Keratinocyte (primary cell): ENCODE measurements around the gene STIMATE.

ENCODE experiments used
- EZH2 ChIP-seq: IDR thresholded peaks from one replicate; pipeline ENCODE4 v1.6.1; 2012; ENCODE audit warnings: inconsistent platforms, mild to moderate bottlenecking, low read length, moderate library complexity
- TF ChIP-seq, protein P1 (sequence below), 3 experiments: IDR thresholded peaks in 1 of 3; conservative IDR thresholded peaks in 1 of 3; optimal IDR thresholded peaks in 1 of 3; 2 replicates in 2 of 3; 3 replicates in 1 of 3; pipeline versions ENCODE3 to v1.5.1; 2011; ENCODE audit warnings: low read length in 3 of 3, mild to moderate bottlenecking in 3 of 3, moderate library complexity in 2 of 3, control low read depth in 1 of 3, inconsistent platforms in 1 of 3; ENCODE audit not compliant: insufficient read depth in 2 of 3; ENCODE audit errors: extremely low read depth in 1 of 3

DNA sequence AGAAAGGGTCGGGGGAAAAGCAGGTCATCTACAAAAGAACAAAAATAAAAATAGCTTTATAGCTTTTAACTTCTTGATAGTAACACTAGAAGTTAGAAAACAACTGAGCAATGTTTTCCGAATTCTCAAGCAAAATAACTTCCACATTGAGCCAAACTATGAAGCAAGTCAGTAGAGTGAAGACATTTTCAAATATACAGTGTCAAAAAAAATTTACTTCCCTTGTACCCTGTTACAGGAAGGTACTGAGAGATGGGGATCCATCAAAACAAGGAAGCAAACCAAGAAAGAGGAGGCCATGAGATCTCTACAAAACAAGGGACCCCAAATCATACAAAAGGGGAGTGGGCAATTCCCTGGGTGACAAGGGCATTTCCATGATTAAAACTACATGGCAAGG, 26.6 kb upstream of the STIMATE start:
- TF ChIP-seq, protein P1, sequence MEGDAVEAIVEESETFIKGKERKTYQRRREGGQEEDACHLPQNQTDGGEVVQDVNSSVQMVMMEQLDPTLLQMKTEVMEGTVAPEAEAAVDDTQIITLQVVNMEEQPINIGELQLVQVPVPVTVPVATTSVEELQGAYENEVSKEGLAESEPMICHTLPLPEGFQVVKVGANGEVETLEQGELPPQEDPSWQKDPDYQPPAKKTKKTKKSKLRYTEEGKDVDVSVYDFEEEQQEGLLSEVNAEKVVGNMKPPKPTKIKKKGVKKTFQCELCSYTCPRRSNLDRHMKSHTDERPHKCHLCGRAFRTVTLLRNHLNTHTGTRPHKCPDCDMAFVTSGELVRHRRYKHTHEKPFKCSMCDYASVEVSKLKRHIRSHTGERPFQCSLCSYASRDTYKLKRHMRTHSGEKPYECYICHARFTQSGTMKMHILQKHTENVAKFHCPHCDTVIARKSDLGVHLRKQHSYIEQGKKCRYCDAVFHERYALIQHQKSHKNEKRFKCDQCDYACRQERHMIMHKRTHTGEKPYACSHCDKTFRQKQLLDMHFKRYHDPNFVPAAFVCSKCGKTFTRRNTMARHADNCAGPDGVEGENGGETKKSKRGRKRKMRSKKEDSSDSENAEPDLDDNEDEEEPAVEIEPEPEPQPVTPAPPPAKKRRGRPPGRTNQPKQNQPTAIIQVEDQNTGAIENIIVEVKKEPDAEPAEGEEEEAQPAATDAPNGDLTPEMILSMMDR (optimal IDR thresholded peaks at IDR 0.05 in 1 of 3, IDR thresholded peaks at IDR 0.05 in 1 of 3, conservative IDR thresholded peaks at IDR 0.05 in 1 of 3; ENCODE audit: extremely low read depth in 1 of 3, insufficient read depth in 2 of 3, low read length in 3 of 3) = no peak
- no peak for TF ChIP-seq EZH2
